Stomach (tissue), 9 donors: ENCODE data around the gene RAB27A. TPM values are rescaled to one million over a fixed set of nuclear protein-coding genes. Genes with fewer than 3 reads are reported as not detected.
A peak's percentile ranks its signal among the peaks of the same experiment; 100 is the strongest.

ENCODE experiments used
- DNase-seq, 2 donors: peaks; one replicate each; pipeline versions ENCODE4 v3.0.0 to v3.0.0-alpha.2; 2013 to 2019
- H3K27ac ChIP-seq, 5 donors: fragments of 200-600 bp in 4 of 5; sonication (generic) in 4 of 5; one replicate each; pipeline ENCODE4 v1.5.1; 2013 to 2019; ENCODE audit warnings: mild to moderate bottlenecking in 1 of 5, moderate library complexity in 1 of 5
- H3K27me3 ChIP-seq, 3 donors: fragments of 200-600 bp; sonication (generic); one replicate each; pipeline ENCODE4 v1.5.1; 2017 to 2019; ENCODE audit warnings: mixed run types in 1 of 3
- H3K36me3 ChIP-seq, 4 donors: fragments of 200-600 bp; sonication (generic); 1 replicate in 3 of 4; 2 replicates in 1 of 4; pipeline ENCODE4 v1.5.1; 2016 to 2019
- H3K4me1 ChIP-seq, 4 donors: fragments of 200-600 bp; sonication (generic); one replicate each; pipeline ENCODE4 v1.5.1; 2016 to 2019
- H3K4me3 ChIP-seq, 4 donors: fragments of 200-600 bp; sonication (generic) in 3 of 4; one replicate each; pipeline ENCODE4 v1.5.1; 2016 to 2019; ENCODE audit warnings: mild to moderate bottlenecking in 1 of 4
- H3K9me3 ChIP-seq, 4 donors: fragments of 200-600 bp; sonication (generic); one replicate each; pipeline ENCODE4 v1.5.1; 2016 to 2019
- CTCF ChIP-seq, 7 experiments: fragments of 450-650 bp in 4 of 7; fragments of 200-600 bp in 3 of 7; sonication (generic) in 3 of 7; IDR thresholded peaks; one replicate each; pipeline ENCODE4 v1.5.1; 2016 to 2019; ENCODE audit warnings: antibody characterized with exemption in 7 of 7, control low read depth in 2 of 7, mild to moderate bottlenecking in 1 of 7
- EP300 ChIP-seq: sonication (generic); formaldehyde crosslinking; IDR thresholded peaks from one replicate; pipeline ENCODE4 v1.6.1; 2017; ENCODE audit warnings: antibody characterized with exemption
- POLR2A ChIP-seq, 4 donors: fragments of 450-650 bp; IDR thresholded peaks; one replicate each; pipeline ENCODE4 v1.6.1; 2016; ENCODE audit warnings: antibody characterized with exemption in 4 of 4, control low read depth in 2 of 4, mild to moderate bottlenecking in 1 of 4, moderate library complexity in 1 of 4
- POLR2AphosphoS5 ChIP-seq, 3 donors: sonication (generic); formaldehyde crosslinking; IDR thresholded peaks; one replicate each; pipeline ENCODE4 v1.6.1; 2016; ENCODE audit warnings: antibody characterized with exemption in 3 of 3
- WGBS, 5 donors: extraction: QIAGEN DNeasy Blood & Tissue Kit in 3 of 5; methylation state at CpG; one replicate each; pipeline versions ENCODE4 v1.1.5 to v1.1.7; 2013 to 2018; 5-methylcytosine and 5-hydroxymethylcytosine counted together
- intact Hi-C: fragments of 100-400 bp; cut with DNase I; formaldehyde crosslinking; loops from one replicate; pipeline ENCODE4 v1.15.1; 2023; ENCODE audit warnings: low total_unique reads
- polyA plus RNA-seq, 3 donors: library from polyadenylated mRNA; stranded (reverse); fragments of 200-250 nt; gene quantifications; one replicate each; pipeline ENCODE4 v1.2.3, GENCODE V29; 2013
- total RNA-seq, 5 donors: library from RNA; depleted of rRNA; stranded (reverse); fragments of >200 nt; gene quantifications; one replicate each; pipeline versions ENCODE4 v1.1.0 to v1.2.3, GENCODE V29; 2014 to 2016
- donor health status: healthy with polysubstance abuse.
- donor health status: Bipolar disorder and iron deficiency.
- donor health status: healthy.

RAB27A gene
- total and polyA plus RNA-seq, 8 donors, result 4.3 to 146 (median 58.1) TPM

DNA sequence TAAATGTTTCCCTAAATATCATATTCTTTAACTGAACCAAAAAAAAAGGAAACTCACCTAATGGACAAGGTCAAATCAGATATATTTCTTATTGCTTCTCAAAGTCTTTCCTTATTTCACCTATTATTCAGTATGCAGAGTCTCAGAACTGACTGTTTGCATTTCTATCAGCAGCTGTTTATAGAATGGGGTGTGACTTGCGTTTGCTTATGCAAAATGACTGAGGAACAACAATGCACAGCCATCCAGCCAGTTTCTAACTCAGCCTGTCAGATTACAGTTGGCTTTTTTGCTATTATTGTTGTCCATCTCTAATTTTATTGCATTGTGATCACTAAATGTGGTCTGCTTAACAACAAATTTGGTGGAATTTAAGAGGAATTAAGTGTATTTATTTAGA is 40.7 kb downstream of the RAB27A start:
- H3K4me1 ChIP-seq, result peaks cover 50 to 97% (median 61%) of the 10 kb centered on the region in 4 donors

DNA sequence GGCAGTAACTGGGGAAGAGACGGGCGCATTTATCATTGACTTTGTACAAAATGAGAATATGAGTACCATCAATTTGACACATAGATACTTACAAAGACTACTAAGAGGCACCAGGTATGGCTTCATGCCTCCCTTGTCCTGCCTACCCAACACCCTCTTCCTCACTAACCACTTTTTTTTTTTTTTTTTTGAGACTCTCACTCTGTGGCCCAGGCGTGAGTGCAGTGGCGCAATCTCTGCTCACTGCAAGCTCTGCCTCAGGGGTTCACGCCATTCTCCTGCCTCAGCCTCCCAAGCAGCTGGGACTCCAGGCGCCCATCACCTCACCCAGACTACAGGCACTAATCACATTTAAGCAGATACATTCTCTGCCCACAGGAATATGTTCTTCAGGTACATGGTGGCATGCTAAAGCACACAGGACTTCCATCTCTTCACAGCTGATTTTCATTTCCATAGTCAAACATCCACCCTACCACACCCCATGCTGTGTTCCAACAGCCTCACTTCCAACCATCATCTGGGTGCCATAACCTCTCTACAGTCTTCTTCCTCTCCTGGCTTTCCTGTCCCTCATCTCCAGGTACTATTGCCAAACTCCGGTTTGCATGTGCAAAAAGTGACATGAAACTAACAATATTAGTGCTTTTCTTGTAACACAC is 41.7 kb downstream of the RAB27A start:
- H3K9me3 ChIP-seq, result no peaks in the 10 kb centered on the region

More for the DNA sequence above, 40.7 kb downstream of the RAB27A start:
- Histone ChIP-seq H3K27ac (peak overlapping the region; percentile 63 to 84 (median 73)), H3K27me3 (no peaks in the 10 kb centered on the region), H3K36me3 (peaks cover 0 to 3% (median 0%) of the 10 kb centered on the region in 4 donors), H3K9me3 (no peaks in the 10 kb centered on the region), H3K4me3 (no peak overlapping the region)
- intact Hi-C loops, result no loop called here
- TF ChIP-seq CTCF (IDR thresholded peaks at IDR 0.05), result no peak
- peak in 2 of 3 donors; percentile 55 to 59 for TF ChIP-seq POLR2AphosphoS5 (IDR thresholded peaks at IDR 0.05)
- DNase-seq, result peak in 1 of 2 donors; percentile 70
- 28 to 58% (median 40%) methylated on average over 1 of the region's 1 CpG for WGBS, 5 donors

GRCh38 chr15:55247311-55247710 is 42.3 kb downstream of the RAB27A start:
- DNase-seq, result no peak
- no peak overlapping the region for H3K4me3 ChIP-seq
- peaks cover 36 to 93% (median 51%) of the 10 kb centered on the region in 4 donors for H3K4me1 ChIP-seq
- H3K9me3 ChIP-seq, result no peaks in the 10 kb centered on the region
- intact Hi-C loops, result no loop called here
- H3K27ac ChIP-seq, result peak overlapping the region; percentile 53 to 84 (median 64)
- no peaks in the 10 kb centered on the region for H3K27me3 ChIP-seq
- H3K36me3 ChIP-seq, result peaks cover 0 to 3% (median 0%) of the 10 kb centered on the region in 4 donors
- TF ChIP-seq CTCF (IDR thresholded peaks at IDR 0.05), result no peak
- TF ChIP-seq POLR2A (IDR thresholded peaks at IDR 0.05), result no peak
- peak in 1 of 3 donors; percentile 16 for TF ChIP-seq POLR2AphosphoS5 (IDR thresholded peaks at IDR 0.05)
- no peak for TF ChIP-seq EP300

More for the DNA sequence above, 41.7 kb downstream of the RAB27A start:
- Histone ChIP-seq H3K36me3 (peaks cover 0 to 3% (median 0%) of the 10 kb centered on the region in 4 donors), H3K4me3 (no peak overlapping the region), H3K27me3 (no peaks in the 10 kb centered on the region), H3K27ac (peak overlapping the region; percentile 63 to 84 (median 73)), H3K4me1 (peaks cover 42 to 93% (median 51%) of the 10 kb centered on the region in 4 donors)
- intact Hi-C loops, result no loop called here
- 79 to 83% (median 81%) methylated on average over 7 of the region's 7 CpGs for WGBS, 5 donors
- DNase-seq, result peak in 1 of 2 donors; percentile 36
- no peak for TF ChIP-seq POLR2A (IDR thresholded peaks at IDR 0.05)
- no peak for TF ChIP-seq EP300
- TF ChIP-seq POLR2AphosphoS5 (IDR thresholded peaks at IDR 0.05), result no peak
- TF ChIP-seq CTCF (IDR thresholded peaks at IDR 0.05), result no peak

GRCh38 chr15:55246567-55246966 is 43.0 kb downstream of the RAB27A start:
- Histone ChIP-seq H3K27ac (peak overlapping the region; percentile 63 to 84 (median 73)), H3K9me3 (no peaks in the 10 kb centered on the region), H3K4me1 (peaks cover 35 to 93% (median 49%) of the 10 kb centered on the region in 4 donors), H3K27me3 (no peaks in the 10 kb centered on the region), H3K36me3 (peaks cover 0 to 3% (median 0%) of the 10 kb centered on the region in 4 donors), H3K4me3 (peak overlapping the region in 1 of 4 donors; percentile 10)
- intact Hi-C loops, result no loop called here
- TF ChIP-seq POLR2AphosphoS5 (IDR thresholded peaks at IDR 0.05), result peak in 2 of 3 donors; percentile 2 to 27
- no peak for TF ChIP-seq EP300
- no peak for TF ChIP-seq CTCF (IDR thresholded peaks at IDR 0.05)
- TF ChIP-seq POLR2A (IDR thresholded peaks at IDR 0.05), result no peak
- WGBS, 5 donors, result 32 to 86% (median 50%) methylated on average over 3 of the region's 3 CpGs
- DNase-seq, result peak; percentile 36 to 55
